Measurements from ENCODE around the gene ATG16L2.

ATG16L2 gene

DNA sequence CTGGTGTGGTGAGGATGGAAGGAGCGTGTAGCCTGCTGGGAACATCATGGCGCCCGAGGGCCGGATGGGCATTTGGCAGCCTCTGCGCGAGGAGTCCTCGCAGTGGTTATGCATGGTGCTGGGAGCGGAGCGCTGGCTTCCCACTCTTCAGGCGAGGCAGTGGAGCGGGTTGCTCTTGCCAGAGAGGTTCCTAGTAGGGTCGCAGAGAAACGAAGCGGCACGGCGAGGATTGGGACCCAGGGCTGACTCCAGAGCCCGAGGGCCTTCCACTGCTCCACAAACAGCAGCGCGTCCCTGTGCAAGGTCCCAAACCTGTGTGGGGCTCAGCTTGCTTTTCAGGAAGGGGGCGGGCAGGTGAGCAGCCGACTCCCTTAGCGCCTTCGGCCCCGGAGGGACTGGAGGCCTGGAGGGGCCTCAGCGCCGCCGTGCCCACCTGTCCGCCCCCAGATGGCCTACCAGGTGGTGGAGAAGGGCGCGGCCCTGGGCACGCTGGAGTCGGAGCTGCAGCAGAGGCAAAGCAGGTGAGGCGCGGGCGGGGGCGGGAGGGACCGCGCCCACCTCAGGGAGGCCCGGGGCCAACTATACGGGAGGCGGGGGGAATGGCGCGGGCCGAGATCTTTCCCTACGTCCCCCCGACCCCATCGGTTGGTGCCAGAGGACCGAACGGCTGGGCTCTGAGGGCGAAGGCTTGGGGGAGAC, 7.2 kb downstream of the ATG16L2 start:
- no peak overlapping the region for H3K4me3 ChIP-seq (IDR thresholded peaks at IDR 0.05; ENCODE audit: insufficient read depth, low read depth, low read length)
- H2AFZ ChIP-seq (ENCODE audit: low read depth), result peak overlapping the region; percentile 52; the same call in 1 of the 2 replicates
- peak overlapping the region; percentile 37; the same call in 1 of the 2 replicates for H3K9ac ChIP-seq
- peak overlapping the region; percentile 60; the same call in 1 of the 2 replicates for H3K4me2 ChIP-seq
- H3K79me2 ChIP-seq (ENCODE audit: insufficient read depth, low read depth), result peaks cover 2% of the 10 kb centered on the region
- no peaks in the 10 kb centered on the region for H3K27me3 ChIP-seq (ENCODE audit: insufficient read depth, low read depth)
- peaks cover 30% of the 10 kb centered on the region for H3K4me1 ChIP-seq (ENCODE audit: low read depth, poor library complexity, severe bottlenecking)
- H3K27ac ChIP-seq, result no peak overlapping the region
- TF ChIP-seq, protein P1, sequence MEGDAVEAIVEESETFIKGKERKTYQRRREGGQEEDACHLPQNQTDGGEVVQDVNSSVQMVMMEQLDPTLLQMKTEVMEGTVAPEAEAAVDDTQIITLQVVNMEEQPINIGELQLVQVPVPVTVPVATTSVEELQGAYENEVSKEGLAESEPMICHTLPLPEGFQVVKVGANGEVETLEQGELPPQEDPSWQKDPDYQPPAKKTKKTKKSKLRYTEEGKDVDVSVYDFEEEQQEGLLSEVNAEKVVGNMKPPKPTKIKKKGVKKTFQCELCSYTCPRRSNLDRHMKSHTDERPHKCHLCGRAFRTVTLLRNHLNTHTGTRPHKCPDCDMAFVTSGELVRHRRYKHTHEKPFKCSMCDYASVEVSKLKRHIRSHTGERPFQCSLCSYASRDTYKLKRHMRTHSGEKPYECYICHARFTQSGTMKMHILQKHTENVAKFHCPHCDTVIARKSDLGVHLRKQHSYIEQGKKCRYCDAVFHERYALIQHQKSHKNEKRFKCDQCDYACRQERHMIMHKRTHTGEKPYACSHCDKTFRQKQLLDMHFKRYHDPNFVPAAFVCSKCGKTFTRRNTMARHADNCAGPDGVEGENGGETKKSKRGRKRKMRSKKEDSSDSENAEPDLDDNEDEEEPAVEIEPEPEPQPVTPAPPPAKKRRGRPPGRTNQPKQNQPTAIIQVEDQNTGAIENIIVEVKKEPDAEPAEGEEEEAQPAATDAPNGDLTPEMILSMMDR (conservative IDR thresholded peaks at IDR 0.05; ENCODE audit: low read depth, low read length), result no peak
- no peaks in the 10 kb centered on the region for H4K20me1 ChIP-seq (ENCODE audit: insufficient read depth)
- no peaks in the 10 kb centered on the region for H3K36me3 ChIP-seq (ENCODE audit: insufficient read depth)

DNA sequence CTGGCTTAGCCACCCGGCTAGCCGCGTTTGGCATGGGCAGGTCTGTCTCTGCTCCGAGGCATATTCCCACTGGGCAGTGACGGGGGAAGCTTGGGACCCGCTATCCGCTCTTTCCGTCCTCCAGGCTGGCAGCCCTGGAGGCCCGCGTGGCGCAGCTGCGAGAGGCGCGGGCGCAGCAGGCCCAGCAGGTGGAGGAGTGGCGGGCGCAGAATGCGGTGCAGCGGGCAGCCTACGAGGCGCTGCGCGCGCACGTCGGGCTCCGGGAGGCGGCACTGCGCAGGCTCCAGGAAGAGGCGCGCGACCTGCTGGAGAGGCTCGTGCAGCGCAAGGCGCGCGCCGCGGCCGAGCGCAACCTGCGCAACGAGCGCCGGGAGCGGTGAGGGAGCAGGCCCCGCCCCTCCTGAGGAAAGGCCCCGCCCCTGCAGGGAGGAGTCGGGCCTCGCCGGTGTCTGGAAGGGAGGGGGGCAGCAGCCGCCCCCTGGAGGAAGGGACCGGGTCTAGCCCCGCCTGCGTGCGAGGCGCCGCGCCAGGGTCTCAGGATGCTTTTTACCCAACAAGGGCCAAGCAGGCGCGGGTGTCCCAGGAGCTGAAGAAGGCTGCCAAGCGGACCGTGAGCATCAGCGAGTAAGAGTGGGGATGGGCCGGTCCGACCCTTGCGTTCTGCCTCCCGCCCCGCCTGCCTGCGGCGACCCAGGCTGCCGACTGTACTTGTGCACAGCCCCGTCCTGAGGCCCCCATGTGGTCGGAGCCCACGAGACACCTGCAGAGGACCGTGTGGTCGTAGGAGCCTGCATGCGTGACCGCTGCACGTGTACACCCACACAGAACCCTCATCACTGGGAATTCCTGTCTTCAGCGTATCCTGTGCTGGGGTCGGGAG, 7.9 kb downstream of the ATG16L2 start:
- peak overlapping the region; percentile 52 for H2AFZ ChIP-seq (ENCODE audit: low read depth)
- H4K20me1 ChIP-seq (ENCODE audit: insufficient read depth), result no peaks in the 10 kb centered on the region
- peaks cover 23% of the 10 kb centered on the region for H3K4me1 ChIP-seq (ENCODE audit: low read depth, poor library complexity, severe bottlenecking)
- no peaks in the 10 kb centered on the region for H3K36me3 ChIP-seq (ENCODE audit: insufficient read depth)
- H3K9ac ChIP-seq, result peak overlapping the region; percentile 37; the same call in 1 of the 2 replicates
- H3K27me3 ChIP-seq (ENCODE audit: insufficient read depth, low read depth), result no peaks in the 10 kb centered on the region
- TF ChIP-seq, protein P1 (conservative IDR thresholded peaks at IDR 0.05; ENCODE audit: low read depth, low read length), result no peak; the same call in 1 of the 2 replicates
- H3K4me3 ChIP-seq (IDR thresholded peaks at IDR 0.05; ENCODE audit: insufficient read depth, low read depth, low read length), result no peak overlapping the region
- peak overlapping the region; percentile 82 for H3K4me2 ChIP-seq
- H3K79me2 ChIP-seq (ENCODE audit: insufficient read depth, low read depth), result no peaks in the 10 kb centered on the region
- no peak overlapping the region for H3K27ac ChIP-seq

DNA sequence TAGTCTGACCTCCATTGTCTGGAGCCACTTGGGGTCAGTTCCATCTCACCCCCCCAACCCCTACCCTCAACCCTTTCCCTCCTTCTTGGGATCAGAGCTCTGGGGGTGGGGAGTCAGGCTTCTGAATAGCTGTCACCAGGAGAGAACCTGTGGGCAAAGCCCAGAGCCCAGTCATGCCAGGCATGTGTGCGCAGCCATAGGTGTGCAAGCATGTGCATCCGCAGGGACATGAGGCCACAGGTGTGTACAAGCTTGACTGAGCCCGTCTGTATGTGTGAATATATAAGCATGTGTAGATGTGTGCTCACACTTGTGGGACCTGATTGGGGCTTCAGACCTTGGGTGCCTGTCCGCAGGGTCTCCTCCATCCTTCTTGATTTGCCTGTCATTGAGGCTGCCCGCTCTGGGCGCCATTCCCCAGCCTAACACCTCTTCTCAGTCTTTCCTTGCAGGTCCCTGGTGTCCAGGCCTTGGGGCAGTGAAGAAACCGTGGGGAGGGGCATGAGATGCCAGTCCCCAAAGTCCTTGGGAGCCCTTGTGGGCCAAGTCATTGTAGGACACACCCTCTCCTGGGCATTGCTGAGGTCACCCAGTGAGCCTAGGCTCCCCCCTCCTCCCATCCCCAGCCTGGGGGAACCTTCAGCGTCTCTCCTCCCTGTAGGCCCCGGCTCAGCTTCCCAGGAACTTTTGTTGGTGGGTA, 9.0 kb downstream of the ATG16L2 start:
- Histone ChIP-seq H3K36me3 (ENCODE audit: insufficient read depth) (no peaks in the 10 kb centered on the region), H3K4me2 (peak overlapping the region; percentile 82; the same call in 1 of the 2 replicates), H3K27ac (no peak overlapping the region), H4K20me1 (ENCODE audit: insufficient read depth) (no peaks in the 10 kb centered on the region), H3K27me3 (ENCODE audit: insufficient read depth, low read depth) (no peaks in the 10 kb centered on the region), H2AFZ (ENCODE audit: low read depth) (no peak overlapping the region), H3K4me1 (ENCODE audit: low read depth, poor library complexity, severe bottlenecking) (peaks cover 26% of the 10 kb centered on the region), H3K4me3 (IDR thresholded peaks at IDR 0.05; ENCODE audit: insufficient read depth, low read depth, low read length) (no peak overlapping the region), H3K9ac (peak overlapping the region; percentile 34; the same call in 1 of the 2 replicates), H3K79me2 (ENCODE audit: insufficient read depth, low read depth) (no peaks in the 10 kb centered on the region)
- TF ChIP-seq, protein P1 (conservative IDR thresholded peaks at IDR 0.05; ENCODE audit: low read depth, low read length), result no peak

DNA sequence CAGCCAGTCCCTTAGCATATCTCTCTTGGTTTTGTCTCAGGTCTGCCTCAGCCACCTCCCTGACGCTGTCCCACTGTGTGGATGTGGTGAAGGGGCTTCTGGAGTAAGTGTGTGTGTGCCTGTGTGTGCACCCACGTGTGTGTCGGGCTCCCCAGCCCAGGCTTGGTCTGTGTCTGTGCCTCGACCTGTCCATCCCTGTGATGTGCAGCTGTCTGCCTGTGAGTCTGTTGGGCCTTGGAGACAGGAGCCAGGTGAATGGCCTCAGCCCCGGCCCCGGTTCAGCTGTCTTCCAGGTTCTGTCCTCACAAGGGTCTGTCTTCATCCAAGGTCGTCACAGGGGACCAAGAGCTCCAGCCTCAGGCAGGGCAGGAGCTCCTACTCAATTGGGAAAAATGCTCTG, 9.8 kb downstream of the ATG16L2 start:
- TF ChIP-seq, protein P1 (conservative IDR thresholded peaks at IDR 0.05; ENCODE audit: low read depth, low read length), result no peak
- H3K4me2 ChIP-seq, result no peak overlapping the region
- H3K36me3 ChIP-seq (ENCODE audit: insufficient read depth), result no peaks in the 10 kb centered on the region
- no peak overlapping the region for H3K4me3 ChIP-seq (IDR thresholded peaks at IDR 0.05; ENCODE audit: insufficient read depth, low read depth, low read length)
- H2AFZ ChIP-seq (ENCODE audit: low read depth), result no peak overlapping the region
- H3K27me3 ChIP-seq (ENCODE audit: insufficient read depth, low read depth), result no peaks in the 10 kb centered on the region
- H3K79me2 ChIP-seq (ENCODE audit: insufficient read depth, low read depth), result no peaks in the 10 kb centered on the region
- no peak overlapping the region for H3K27ac ChIP-seq
- no peak overlapping the region for H3K9ac ChIP-seq
- peaks cover 26% of the 10 kb centered on the region for H3K4me1 ChIP-seq (ENCODE audit: low read depth, poor library complexity, severe bottlenecking)
- no peaks in the 10 kb centered on the region for H4K20me1 ChIP-seq (ENCODE audit: insufficient read depth)

Measured in KMS-11 (cell line).